ENCODE data around the gene SOCS6. TPM values are rescaled to one million over a fixed set of nuclear protein-coding genes. Genes with fewer than 3 reads are reported as not detected.

Gene SOCS6
- total and polyA plus RNA-seq, 2 of the 13 experiments (the other 11 are each of a cell fraction or from before 2014, with no cell fraction given), result 18.6 to 38.3 TPM

DNA sequence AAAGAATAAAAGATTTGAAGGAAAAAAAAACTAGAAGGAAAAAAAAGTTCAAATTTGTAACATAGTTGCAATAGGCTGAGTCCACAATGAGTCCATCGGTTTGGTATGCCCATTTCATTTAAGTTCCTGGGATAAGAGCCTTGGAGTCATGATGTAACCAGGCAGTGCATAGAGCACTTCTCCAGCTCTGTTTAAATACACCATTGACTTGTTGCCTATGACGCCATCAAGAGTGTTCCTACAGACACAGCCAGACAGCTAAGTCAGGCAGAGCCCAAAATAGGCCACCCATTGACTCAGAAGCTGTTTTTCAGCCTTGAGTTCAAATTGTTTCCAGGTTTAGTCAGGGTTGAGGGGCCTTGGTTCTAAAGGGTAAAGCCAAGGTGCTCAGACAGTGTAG, 44.9 kb downstream of the SOCS6 start (continued):
- TF ChIP-seq GPBP1L1 (CRISPR knock-in tag; IDR thresholded peaks at IDR 0.05) (no peak), ZNF451 (CRISPR knock-in tag; IDR thresholded peaks at IDR 0.05) (no peak), ELF4 (CRISPR knock-in tag; IDR thresholded peaks at IDR 0.05; ENCODE audit: borderline replicate concordance) (no peak), ZFP41 (CRISPR knock-in tag; IDR thresholded peaks at IDR 0.05; ENCODE audit: borderline replicate concordance) (no peak), ZBTB42 (CRISPR knock-in tag; IDR thresholded peaks at IDR 0.05) (no peak), SOX13 (IDR thresholded peaks at IDR 0.05) (no peak), SOX13 (CRISPR knock-in tag; conservative IDR thresholded peaks at IDR 0.05 in 1 of 2, IDR thresholded peaks at IDR 0.05 in 1 of 2) (peak in 1 of 2 experiments; percentile 80; a peak in 1 of 4 replicates), CHD4 (IDR thresholded peaks at IDR 0.05; ENCODE audit: borderline replicate concordance, low read length) (no peak), ZNF10 (CRISPR knock-in tag; IDR thresholded peaks at IDR 0.05; ENCODE audit: borderline replicate concordance, low read depth) (no peak), GFI1 (CRISPR knock-in tag; IDR thresholded peaks at IDR 0.05; ENCODE audit: borderline replicate concordance) (0 out of 2 replicates have a peak, but pooled peaks have one; percentile 26), ZNF816 (CRISPR knock-in tag; IDR thresholded peaks at IDR 0.05; ENCODE audit: borderline replicate concordance) (no peak), ELK4 (CRISPR knock-in tag; IDR thresholded peaks at IDR 0.05; ENCODE audit: borderline replicate concordance) (no peak), ARNTL (CRISPR knock-in tag; IDR thresholded peaks at IDR 0.05) (no peak), EED (CRISPR knock-in tag; IDR thresholded peaks at IDR 0.05) (no peak), ZNF564 (CRISPR knock-in tag; IDR thresholded peaks at IDR 0.05) (no peak), SMAD1 (CRISPR knock-in tag; IDR thresholded peaks at IDR 0.05; ENCODE audit: borderline replicate concordance, low read depth) (no peak), CCAR2 (optimal IDR thresholded peaks at IDR 0.05; ENCODE audit: low read depth, low read length) (no peak), REXO4 (CRISPR knock-in tag; IDR thresholded peaks at IDR 0.05; ENCODE audit: borderline replicate concordance) (no peak), HDAC6 (IDR thresholded peaks at IDR 0.05; ENCODE audit: low read depth, low read length) (no peak), ZNF552 (CRISPR knock-in tag; IDR thresholded peaks at IDR 0.05; ENCODE audit: borderline replicate concordance) (no peak), NR2C2 (CRISPR knock-in tag; IDR thresholded peaks at IDR 0.05; ENCODE audit: borderline replicate concordance) (no peak; the same call in 1 of the 2 replicates), YEATS4 (CRISPR knock-in tag; IDR thresholded peaks at IDR 0.05; ENCODE audit: borderline replicate concordance) (peak; percentile 58; the same call in 1 of the 2 replicates), ZNF335 (CRISPR knock-in tag; IDR thresholded peaks at IDR 0.05) (no peak), POGZ (CRISPR knock-in tag; IDR thresholded peaks at IDR 0.05) (peak; percentile 81), TCF12 (IDR thresholded peaks at IDR 0.05) (no peak), TCF12 (CRISPR knock-in tag; IDR thresholded peaks at IDR 0.05) (no peak)
- TF ChIP-seq, protein P1, sequence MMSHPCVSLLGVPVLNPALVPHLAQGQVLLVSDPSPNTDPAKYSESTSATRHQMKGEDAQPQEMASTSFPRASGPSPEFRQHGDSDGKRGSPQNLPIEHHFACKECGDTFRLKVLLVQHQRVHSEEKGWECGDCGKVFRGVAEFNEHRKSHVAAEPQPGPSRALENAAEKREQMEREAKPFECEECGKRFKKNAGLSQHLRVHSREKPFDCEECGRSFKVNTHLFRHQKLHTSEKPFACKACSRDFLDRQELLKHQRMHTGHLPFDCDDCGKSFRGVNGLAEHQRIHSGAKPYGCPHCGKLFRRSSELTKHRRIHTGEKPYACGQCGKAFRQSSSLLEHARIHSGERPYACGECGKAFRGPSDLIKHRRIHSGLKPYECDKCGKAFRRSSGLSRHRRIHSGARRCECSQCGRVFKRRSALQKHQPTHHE (CRISPR knock-in tag; IDR thresholded peaks at IDR 0.05; ENCODE audit: borderline replicate concordance), result no peak
- TF ChIP-seq, protein P2, sequence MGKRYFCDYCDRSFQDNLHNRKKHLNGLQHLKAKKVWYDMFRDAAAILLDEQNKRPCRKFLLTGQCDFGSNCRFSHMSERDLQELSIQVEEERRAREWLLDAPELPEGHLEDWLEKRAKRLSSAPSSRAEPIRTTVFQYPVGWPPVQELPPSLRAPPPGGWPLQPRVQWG (CRISPR knock-in tag; IDR thresholded peaks at IDR 0.05; ENCODE audit: borderline replicate concordance, low read depth), result no peak

All from HepG2 (cell line).